ENCODE results near the gene LRPAP1.
A peak's percentile ranks its signal among the peaks of the same experiment; 100 is the strongest.

LRPAP1 gene

DNA sequence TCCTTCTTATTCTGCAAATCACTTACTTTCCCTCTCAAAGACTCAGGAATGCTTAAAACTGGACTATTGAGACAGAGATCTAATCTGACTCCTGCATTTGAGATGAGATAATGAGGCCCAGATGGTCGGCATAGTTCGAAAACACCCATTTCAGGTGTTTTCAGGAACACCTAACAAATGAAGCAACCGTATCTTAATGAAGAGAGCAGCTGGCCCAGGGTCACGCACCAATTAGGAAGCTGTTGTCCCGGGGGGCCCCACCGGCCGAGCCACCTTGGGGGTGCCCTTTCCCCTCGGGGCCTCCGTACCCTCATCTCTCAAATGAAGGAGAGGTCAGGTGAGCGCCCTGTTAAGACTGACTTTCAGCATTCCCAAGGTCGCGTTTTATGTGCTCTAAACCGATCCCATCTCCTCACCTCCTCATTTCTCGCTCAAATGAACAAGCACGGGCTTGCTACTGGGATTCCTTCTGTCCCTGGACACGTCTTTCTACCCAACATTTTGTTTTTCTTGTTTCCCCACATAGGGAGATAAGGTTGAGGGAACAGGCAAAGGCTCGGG, 824 bp downstream of the LRPAP1 start:
- DNase-seq, result peak in 1 of 2 donors; percentile 2

DNA sequence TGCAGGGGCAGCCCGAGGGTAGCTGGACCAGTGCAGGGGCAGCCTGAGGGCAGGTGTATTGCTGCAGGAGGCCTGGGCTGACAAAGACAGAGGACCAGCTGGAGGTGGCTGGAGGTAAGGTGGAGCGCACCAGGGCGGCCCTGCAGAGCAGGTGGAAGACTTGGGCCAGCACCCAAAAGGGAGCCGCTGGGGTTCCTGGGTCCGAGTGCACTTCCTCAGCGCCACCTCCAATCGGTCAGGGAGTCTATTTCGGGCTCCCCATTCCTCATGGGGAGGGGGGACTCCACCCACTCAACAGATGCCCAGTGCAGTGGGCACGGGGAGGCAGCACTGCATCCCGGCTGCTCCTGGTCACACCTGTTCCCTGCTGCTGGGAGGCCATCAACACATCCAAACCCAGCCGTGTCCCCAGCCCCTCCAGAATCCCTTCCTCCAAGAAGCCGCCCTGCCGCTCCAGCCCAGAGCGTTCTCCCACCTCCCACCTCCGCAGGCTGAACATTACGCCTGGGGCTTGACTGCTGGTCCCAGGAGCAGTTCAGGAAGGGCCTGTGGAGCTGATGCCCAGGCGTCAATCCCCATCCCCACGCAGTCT, 1.5 kb downstream of the LRPAP1 start:
- no peak for DNase-seq

DNA sequence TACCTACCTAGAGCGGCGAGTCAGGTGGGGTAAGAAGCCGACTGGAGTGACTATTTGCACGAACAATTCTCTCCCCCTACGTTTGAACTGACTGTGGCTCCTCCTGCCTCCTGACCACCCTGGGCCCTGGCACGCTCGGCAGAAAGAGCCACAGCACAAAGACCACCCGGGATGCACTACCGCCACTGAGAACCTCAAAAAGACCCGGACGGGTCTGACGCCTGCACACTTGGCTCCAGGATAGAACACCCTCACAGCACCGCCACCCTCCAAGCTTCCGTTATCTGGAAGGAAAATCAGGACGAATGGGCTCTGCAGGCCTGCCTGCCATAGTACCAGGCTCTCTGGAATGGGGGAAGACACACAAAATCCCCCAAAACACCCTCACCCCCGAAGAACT, 2.2 kb downstream of the LRPAP1 start:
- DNase-seq, result no peak

DNA sequence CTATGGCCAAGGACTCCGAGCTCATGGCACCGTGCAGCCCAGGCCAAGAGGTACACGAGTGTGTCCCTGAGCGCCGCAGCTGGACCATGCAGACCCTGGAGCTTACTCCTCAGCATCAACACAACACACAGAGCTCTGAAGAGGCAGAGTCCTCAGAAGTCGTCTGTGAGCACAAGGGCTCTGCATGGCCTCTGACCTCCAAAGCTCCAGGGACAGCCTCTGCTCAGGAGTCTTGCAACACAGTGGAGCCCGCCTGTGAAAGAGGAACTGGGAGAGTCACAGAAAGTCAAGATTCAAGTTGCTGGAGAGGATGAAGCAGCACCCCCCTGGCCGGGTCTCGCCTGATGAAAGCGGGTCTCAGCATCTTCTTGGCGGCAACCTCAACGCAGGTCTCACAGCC, 2.9 kb downstream of the LRPAP1 start:
- DNase-seq, result peak; percentile 81 to 85

DNA sequence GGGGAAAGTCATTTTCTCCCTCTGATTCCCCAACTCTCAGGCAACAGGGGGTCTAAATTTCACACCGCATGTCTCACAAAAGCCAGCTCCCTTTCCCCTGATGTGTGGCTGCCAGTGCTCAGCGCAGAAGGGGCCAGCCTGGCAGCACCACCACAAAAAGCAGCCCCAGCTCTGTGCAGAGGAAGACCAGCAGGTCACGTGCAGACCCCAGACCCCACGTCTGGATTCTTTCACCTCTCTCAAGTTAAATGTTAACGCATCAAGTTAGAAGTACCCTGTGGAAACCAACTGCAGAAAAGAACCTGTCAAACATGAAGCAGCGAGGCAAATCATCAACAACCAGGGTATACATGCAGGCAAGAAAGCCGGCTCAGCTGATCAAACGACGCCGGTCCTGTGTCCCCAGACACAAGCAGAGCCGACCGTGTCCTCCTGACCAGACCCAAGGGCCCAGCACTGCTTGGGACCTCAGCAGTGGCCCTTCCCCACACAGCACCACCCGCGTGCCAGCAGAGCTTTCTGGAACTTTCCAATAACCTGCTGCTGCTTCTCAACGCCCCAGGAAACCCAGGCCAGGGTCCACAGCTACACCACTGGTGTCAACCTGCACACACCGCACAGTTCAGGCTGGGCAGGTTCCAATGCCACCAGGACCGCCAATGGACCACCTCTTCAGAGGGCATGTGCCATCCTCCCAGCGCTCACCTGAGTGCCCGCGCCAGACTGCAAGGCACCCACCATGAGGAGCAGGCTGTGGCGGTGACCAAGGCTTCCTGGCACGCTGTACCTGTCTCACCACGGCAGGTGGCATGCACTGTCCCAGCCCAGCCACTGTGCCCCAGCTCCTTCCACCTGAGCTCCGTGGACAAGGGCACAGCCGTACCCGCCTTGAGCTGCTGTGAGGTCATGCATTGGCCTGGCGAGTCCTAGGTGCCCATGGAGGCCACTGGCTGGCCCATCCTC, 4.0 kb downstream of the LRPAP1 start:
- no peak for DNase-seq

DNA sequence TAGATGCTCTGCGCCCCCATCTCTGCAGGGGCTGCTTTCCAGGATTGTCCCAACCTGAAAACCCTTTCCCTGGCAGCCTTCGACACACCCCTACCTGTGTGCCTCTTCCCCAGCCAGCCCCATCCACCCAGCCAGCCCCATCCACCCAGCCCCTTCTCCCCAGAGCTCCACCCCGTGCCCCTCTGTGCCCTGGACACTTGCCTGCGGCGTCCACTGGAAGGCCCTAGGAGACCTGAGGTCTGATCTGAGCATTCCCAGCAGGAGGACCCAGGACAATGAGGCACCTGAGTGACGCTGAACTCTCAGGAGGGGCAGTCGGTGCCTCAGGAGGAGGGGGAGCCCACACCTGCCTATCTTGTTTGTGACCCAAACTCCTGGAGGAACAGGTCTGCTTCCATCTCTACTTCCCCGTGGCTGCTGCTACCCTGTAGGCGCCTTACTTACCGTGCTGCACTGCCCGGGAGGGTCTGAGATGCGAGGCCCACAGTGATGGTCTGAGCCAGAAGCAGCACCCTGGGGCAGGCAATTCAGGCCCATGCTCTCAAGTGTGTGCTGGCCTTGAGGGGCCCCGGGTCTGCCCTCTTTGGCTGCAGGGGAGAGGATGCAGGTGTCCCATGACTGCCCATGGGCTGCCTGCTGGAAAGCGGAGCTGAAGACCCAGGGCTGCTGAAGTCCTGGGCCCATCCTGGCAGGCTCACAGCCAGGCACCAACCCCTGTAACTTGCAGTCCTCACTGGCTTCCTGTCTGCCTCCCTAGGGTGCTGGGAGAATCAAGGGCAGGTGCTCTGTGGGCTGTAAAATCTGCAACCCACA, 4.9 kb downstream of the LRPAP1 start:
- DNase-seq, result no peak

DNA sequence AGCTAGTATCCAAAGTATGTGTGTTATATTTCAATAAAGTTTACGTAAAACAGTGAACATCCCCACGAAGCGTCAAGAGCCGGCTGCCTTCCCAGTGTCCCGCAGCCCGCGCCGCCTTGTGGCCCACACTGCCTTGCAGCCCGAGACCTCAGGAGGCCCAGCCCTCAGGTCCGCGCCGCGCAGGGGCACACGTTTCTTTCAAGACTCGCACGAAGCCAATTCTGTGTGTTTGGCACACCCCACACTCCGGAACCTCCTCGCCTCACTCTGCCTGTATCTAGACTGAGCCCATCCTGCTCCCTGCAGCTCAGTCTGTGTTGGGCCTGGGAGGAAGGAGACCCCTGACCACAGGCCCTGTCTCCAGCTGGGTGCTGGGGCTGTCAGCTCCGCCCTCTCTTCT, 5.8 kb downstream of the LRPAP1 start:
- no peak for DNase-seq

DNA sequence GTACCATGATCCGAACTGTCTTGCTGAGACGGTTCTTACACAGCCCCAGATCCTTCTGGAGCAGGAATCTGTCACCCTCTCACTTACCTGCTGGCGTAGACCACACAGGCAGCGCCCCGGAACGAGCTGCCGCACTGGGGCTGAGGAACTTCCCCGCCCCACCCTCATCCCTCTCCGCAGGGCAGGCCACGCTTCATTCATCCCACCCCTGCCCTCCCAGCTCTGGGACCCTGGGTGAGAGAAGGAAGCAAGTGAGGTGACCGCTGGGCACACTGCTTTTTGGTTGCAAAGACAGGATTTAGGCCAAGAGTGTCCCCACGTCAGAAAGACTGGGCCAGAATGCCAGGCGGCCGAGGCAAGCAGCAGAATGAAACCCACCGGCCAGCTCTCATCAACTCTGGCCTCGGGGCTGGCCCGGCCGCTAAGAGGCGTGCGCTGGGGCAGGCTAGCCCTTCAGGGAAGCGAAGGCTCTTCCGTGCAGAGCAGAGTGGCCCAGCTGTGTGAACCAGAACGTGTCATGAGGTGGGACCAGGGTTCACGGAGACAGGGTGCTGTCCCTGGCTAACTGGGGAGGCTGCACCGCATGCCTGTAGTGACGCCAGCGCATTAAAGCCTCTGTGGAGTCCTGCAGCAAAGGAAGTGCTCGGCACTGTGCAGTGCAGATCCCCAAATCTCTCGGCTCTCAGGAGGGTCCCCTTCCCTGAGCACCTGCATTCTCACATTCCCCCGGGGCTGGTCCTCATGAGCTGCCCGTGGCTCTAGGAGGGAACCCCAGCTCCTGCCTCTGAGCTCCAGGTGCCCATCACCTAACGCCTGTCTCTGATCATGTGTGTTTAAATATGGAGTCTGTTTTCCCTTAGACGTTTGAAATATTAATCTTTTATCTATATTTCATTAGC, 6.4 kb downstream of the LRPAP1 start:
- no peak for DNase-seq

DNA sequence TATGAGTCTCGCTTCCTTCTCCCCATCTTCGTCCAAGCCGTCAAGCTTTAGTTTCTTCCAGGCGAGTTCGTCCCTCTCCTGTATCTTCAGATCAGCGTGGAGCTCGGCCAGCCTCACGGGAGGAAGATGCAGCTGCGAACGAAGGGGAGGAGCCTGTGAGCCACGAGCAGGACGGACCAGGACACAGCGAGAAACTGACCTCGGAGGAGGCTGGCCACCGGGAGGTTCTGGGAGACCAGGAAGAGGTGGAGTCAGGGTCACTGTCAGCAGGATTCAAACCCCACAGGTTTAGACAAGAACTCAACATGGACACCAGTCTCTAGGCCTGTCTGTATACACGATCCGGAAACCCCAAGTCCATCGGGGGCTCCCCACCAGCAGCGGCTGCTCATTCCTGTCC, 7.3 kb downstream of the LRPAP1 start:
- no peak for DNase-seq

DNA sequence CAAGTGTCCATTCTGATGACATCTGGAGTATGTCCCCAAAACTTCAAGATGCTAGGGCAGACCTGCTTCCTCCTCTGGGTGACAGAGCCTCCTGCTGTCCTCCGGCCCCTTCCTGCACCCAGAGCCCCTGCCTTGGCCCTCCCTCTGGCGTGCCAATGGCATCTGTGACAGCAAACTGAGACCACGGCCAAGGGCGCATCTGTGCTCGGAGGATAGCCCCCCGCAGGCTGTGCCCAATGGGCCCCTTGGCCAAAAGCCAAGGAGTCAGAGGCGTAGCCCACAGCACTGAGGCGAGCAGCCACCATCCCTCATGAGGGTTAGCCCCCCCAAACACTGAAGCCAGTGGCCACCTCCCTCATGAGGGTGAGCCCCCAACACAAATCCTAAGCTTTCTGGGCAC, 7.9 kb downstream of the LRPAP1 start:
- DNase-seq, result no peak

DNA sequence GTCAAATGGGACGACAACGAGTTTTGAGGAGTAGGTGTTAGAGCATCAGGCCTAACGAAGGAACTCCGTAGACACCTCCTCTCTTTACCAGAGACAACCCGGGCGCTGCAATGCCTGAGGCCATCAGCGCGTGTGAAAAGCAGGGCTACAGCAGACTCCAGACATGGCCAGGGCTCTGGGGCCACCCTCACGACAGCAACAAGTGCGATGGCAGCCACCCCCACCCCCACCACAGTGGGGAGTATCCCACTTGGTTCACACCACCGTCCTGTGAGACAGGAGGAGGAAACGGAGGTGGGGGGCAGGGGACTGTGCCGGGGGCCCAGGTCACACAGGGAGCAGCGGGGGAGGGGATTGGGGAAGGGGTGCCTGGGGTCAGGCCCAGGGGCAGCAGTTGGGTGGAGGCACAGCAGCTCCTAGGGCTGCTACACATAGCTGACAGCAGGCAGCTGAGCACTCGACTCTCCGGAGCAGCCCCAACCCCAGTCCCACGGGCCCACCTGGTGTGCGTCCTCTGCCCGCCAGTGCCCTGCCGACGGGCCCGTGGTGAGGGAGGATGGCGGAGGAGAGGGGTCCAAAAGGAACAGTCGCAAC, 8.5 kb downstream of the LRPAP1 start:
- DNase-seq, result no peak

DNA sequence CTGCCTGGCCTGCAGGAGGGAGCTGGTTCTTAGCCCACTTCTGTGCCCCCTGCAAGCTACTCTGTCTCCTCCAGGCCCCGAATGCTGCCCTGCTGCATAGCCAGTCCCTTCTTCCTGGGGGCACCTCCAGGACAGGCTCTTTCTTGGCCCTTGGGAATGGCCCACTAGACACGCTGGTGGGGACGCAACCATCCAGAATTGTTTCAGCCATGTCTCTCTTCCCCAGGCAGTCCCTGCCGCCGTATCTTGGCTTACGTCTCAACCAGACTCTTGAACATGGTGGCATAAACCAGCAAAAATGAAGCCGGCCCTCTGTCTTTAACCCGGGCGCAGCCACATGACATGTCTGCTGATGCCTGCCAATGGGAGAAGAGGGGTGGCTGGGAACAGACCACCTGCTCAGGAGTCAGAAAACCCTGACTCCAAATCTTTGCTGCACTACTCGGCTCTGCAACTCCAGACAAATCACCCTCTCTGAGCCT, 9.0 kb downstream of the LRPAP1 start:
- DNase-seq, result no peak

DNA sequence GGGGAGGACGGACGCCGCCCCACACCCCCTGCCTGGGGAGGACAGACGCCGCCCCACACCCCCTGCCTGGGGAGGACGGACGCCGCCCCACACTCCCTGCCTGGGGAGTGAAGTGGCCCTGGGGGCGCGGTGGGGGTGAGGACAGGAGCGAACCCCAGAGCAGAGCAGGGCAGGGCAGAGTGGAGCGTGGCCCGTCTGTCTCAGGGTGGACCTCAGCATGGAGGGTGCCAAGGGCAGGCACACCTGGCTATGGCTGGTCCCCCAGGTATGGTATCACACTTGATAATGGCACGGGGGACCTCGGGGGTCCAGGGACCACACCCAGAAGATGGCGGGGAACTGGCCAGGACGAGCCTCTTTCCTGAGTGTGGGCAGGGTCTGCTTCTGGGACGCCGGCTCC, 9.6 kb downstream of the LRPAP1 start:
- DNase-seq, result no peak

DNA sequence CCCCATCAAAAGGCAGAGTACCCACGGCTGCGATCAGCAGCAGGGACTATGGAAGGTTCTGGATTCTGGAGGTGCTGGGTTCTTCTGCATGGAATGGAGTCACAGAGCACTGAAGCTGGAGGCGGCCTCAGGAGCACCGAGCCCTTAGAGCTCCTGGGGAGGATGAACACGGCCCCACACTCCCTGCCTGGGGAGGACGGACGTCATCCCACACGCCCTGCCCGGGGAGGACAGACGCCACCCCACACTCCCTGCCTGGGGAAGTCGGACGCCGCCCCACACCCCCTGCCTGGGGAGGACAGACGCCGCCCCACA, 9.9 kb downstream of the LRPAP1 start:
- no peak for DNase-seq

DNA sequence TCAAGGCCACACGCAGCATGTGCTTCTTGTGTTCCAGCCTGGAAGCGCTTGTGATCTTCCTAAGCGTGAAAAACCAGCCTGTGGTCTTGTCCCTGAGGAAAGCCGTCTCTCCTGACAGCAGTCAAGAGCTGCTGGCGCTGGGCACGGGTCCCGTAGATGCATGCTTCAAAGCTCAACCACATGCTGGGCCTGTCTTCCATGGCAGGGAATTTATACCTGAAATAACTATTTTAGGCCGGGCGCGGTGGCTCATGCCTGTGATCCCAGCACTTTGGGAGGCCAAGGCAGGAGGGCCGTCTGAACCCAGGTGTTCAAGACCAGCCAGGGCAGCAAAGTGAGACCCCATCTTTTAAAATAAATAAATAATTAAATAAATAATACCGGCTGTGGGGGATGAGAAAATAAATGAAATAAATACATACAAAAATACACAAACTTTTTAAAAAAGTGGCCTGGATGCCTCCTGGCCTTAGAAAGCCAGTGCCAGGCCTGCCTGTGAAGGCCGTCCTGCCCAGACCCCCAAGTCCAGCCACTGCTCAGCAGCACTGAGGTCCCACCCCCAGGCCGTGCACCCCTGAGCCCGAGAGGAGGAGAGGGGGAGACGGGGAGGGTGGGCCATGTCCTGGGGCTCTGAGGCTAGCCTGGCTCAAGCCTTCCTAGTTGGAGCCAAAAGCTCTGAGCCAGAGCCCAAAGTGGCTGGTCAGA, 10.4 kb downstream of the LRPAP1 start:
- DNase-seq, result no peak

DNA sequence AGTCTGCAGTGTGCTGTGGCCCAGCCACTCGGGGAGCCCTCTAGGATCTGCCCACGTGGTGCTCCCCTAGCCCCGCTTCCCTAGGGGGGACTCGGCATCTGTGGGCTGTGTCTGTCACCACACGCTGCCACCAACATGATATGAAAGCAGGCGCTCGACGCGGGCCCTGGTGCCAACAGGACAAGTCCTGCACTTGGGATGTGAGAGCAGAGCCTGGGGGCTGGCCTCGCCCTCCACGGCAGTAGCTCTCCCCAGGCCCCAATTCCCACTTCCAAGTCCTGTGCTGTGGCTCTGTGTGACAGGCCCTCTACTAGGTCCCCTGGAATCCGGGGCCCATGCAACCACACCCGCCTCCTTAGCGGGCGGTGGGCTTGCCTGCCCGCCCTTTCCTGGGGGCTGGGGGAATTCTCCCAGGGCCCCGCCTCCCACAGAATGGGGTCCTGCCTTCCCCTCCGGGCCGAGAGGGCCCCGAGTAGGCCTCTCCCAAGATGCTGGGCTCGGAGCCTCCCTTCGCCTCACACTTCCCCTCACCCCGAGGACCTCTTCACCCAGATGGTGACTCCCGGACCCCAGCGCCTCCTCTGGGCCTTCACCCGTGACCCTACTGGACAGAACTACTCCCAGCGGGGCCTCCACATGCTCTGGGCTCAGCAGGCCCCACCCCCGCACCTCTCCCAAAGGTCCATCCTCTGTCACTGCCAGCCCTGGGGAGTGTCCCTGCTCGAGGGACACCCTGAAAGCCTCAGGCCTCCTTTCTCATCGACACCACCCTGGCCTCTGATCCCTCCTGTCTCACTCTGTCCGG, 11.2 kb downstream of the LRPAP1 start:
- DNase-seq, result no peak

DNA sequence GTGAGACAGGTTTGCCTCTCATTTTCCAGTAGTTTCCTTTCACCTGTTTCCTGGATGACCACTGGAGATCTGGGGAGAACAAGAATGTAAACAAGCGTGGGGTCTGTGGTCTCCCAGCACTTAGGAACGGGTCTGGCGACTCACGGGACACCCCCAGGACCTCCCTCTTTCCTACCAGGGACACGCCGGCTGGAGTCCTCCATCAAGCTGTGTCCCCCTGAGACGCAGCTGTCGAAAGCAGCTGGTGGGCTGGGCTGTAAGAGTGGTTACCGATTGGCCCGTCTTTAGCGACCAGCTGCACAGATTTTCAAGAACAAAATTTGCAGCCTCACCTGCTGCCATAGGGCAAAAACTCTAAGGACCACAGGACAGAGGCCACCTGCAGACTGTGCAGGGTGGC, 11.9 kb downstream of the LRPAP1 start:
- DNase-seq, result no peak

DNA sequence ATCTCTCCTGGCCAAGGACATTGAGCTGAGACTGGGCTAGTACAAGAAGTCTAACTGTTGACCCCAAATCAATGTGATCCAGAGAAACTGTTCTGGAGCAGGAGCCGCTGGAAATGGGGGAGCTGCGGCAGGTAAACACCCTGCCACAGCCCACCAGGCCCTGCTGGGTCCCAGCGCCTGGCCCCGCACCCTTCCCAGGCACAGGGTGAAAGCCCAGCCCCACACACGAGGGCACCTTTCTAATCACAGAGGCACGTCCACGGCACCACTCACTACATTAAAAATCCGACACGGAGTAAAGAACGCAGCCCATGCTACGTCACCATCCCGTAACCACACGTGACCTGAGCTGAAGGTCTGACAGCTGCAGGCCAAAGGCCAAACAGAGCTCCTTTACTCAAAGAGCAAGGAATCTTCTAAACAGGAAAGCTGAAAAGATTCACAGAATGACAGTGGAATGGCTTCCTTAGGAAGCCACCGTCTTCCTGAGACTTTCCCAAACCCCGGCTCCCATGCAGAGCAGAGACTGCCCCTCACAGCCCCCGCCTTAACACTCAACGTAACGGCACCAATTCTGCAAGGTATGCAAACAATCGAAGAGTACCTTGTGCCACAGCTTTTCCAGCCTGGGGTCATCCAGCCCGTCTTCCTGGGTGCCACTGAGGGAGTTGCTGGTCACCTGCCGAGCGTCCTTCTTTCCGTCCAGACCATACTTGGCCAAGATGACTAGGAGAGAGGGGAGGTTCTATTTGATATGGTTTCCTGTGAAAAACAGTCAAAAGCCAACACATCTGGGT, 12.6 kb downstream of the LRPAP1 start:
- DNase-seq, result no peak

DNA sequence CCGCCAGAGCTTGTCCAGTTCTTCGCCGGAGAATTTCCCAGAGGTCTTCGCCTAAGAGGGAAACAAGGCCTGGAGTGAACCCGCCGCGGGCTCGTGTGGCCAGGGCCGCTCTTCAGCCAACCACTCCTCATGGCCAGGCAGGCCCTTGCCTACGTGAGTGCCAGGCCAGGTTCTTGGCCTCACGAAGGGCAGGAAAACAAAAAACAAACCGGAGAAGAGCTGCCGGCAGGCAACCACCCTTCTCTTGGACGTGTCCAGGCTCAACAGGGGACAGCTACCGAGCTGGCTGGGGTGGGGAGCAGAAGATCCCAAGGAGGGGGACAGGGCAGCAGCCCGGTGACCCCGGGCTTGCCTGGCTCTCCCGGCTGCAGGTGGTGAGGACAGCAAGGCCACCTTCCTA, 13.3 kb downstream of the LRPAP1 start:
- no peak for DNase-seq

DNA sequence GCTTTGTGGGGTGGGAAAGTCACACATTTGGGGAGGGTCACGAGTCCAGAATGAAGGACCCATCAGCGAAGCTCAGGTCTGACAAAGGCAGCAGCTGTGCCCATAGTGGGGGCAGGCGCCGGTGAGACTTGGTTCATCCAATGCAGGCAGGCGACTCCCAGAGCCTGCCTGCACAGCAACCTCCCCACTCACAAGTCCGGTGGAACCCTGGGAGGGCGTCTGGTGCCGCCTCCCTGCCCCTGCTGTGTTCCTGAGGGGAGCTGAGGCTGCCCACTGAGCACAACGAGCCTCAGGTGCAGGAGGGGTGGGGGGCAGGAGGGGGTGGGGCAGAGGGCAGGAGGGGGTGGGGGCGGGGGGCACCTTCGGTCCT, 13.7 kb downstream of the LRPAP1 start:
- DNase-seq, result no peak
